ENCODE measurements around the gene OSBPL3. TPM values are rescaled to one million over a fixed set of nuclear protein-coding genes. Genes with fewer than 3 reads are reported as not detected.
"Not testable (repeated sequence)": the region's sequence is repeated elsewhere in the genome, so short reads cannot be mapped to it uniquely, and the experiment has no call there.

The OSBPL3 gene
- total and polyA plus RNA-seq, 2 donors (not counting 3 experiments of a cell fraction or from before 2014, with no cell fraction given) = 7.5 to 27.1 TPM

GRCh38 chr7:25014756-25015155 is 34.8 kb upstream of the OSBPL3 start:
- no peaks in the 10 kb centered on the region for H3K79me2 ChIP-seq (ENCODE audit: control insufficient read depth, insufficient read depth, low read length)
- H3K4me1 ChIP-seq (ENCODE audit: control insufficient read depth, extremely low read depth, insufficient read depth, low read length) = no peaks in the 10 kb centered on the region
- no peak overlapping the region for H3K4me2 ChIP-seq (ENCODE audit: insufficient read depth, low read length)
- no peak overlapping the region for H3K4me3 ChIP-seq (replicated peaks in 1 of 3; ENCODE audit: insufficient read depth in 1 of 3, low read depth in 1 of 3, low read length in 3 of 3)
- H3K36me3 ChIP-seq (ENCODE audit: control insufficient read depth in 2 of 2, extremely low read depth in 1 of 2, insufficient read depth in 2 of 2, low read length in 2 of 2) = no peaks in the 10 kb centered on the region
- no peak for DNase-seq (ENCODE audit: low read depth, low spot score)
- ChIA-PET CTCF (no interaction called here), POLR2A (no interaction called here)
- TF ChIP-seq POLR2A (IDR thresholded peaks at IDR 0.05; ENCODE audit: low read depth, low read length) (no peak), MAX (IDR thresholded peaks at IDR 0.05; ENCODE audit: insufficient read depth, insufficient read length) (no peak), FOS (IDR thresholded peaks at IDR 0.05; ENCODE audit: borderline replicate concordance, insufficient read depth, low read length) (no peak), EZH2 (IDR thresholded peaks at IDR 0.05; ENCODE audit: borderline replicate concordance, low read depth, low read length, severe bottlenecking) (no peak), POLR2AphosphoS5 (IDR thresholded peaks at IDR 0.05; ENCODE audit: insufficient read depth, low read depth, low read length) (no peak), CTCF (IDR thresholded peaks at IDR 0.05; ENCODE audit: extremely low read depth in 1 of 2, insufficient read depth in 1 of 2, low read depth in 1 of 2, low read length in 2 of 2) (no peak), GATA2 (IDR thresholded peaks at IDR 0.05; ENCODE audit: insufficient read depth, insufficient read length, low read depth, low read length) (no peak)
- FAIRE-seq = no peak
- no peaks in the 10 kb centered on the region for H3K9me3 ChIP-seq (replicated peaks; ENCODE audit: control insufficient read depth, insufficient read depth, low read length)
- H3K9ac ChIP-seq (replicated peaks; ENCODE audit: extremely low read depth, insufficient read depth, low read length) = no peak overlapping the region
- H2AFZ ChIP-seq (ENCODE audit: low read depth, low read length) = no peak overlapping the region
- H3K9me1 ChIP-seq (replicated peaks; ENCODE audit: control insufficient read depth, extremely low read depth, insufficient read depth, low read length) = no peaks in the 10 kb centered on the region
- no peaks in the 10 kb centered on the region for H3K27me3 ChIP-seq (ENCODE audit: control insufficient read depth in 2 of 2, insufficient read depth in 2 of 2, low read length in 2 of 2)
- H3K27ac ChIP-seq (ENCODE audit: insufficient read depth, low read depth, low read length) = no peak overlapping the region
- no peaks in the 10 kb centered on the region for H4K20me1 ChIP-seq (replicated peaks; ENCODE audit: control insufficient read depth, extremely low read depth, insufficient read depth, low read length)
- BruUV-seq (replicated peaks) = no TSS peak
- intact Hi-C loops (cut with micrococcal nuclease) = no loop called here
- dilution Hi-C loops (cut with MboI; ENCODE audit: extremely low pct_ligation_motif_present, low sequenced_read_pairs) = no loop called here

GRCh38 chr7:25012710-25013109 is 32.7 kb upstream of the OSBPL3 start:
- H3K4me3 ChIP-seq (replicated peaks in 1 of 3; ENCODE audit: insufficient read depth in 1 of 3, low read depth in 1 of 3, low read length in 3 of 3); H3K9ac ChIP-seq (replicated peaks; ENCODE audit: extremely low read depth, insufficient read depth, low read length); POLR2A ChIA-PET; H3K79me2 ChIP-seq (ENCODE audit: control insufficient read depth, insufficient read depth, low read length); DNase-seq (ENCODE audit: low read depth, low spot score); H3K4me2 ChIP-seq (ENCODE audit: insufficient read depth, low read length); H2AFZ ChIP-seq (ENCODE audit: low read depth, low read length); H3K27ac ChIP-seq (ENCODE audit: insufficient read depth, low read depth, low read length); H3K27me3 ChIP-seq (ENCODE audit: control insufficient read depth in 2 of 2, insufficient read depth in 2 of 2, low read length in 2 of 2); H4K20me1 ChIP-seq (replicated peaks; ENCODE audit: control insufficient read depth, extremely low read depth, insufficient read depth, low read length); H3K4me1 ChIP-seq (ENCODE audit: control insufficient read depth, extremely low read depth, insufficient read depth, low read length); H3K36me3 ChIP-seq (ENCODE audit: control insufficient read depth in 2 of 2, extremely low read depth in 1 of 2, insufficient read depth in 2 of 2, low read length in 2 of 2); H3K9me1 ChIP-seq (replicated peaks; ENCODE audit: control insufficient read depth, extremely low read depth, insufficient read depth, low read length); dilution Hi-C loops (cut with MboI; ENCODE audit: extremely low pct_ligation_motif_present, low sequenced_read_pairs); H3K9me3 ChIP-seq (replicated peaks; ENCODE audit: control insufficient read depth, insufficient read depth, low read length); intact Hi-C loops (cut with micrococcal nuclease); FAIRE-seq; BruUV-seq (replicated peaks): not testable (repeated sequence)
- CTCF ChIA-PET = interaction anchor here (1.1 kb wide), 1 partner anchor 17 kb away, joined by 3 read pairs; no protein-coding TSS in a partner anchor

Data from endothelial cell of umbilical vein (primary cell).